ENCODE data around the gene ZNF611.
"Not testable (repeated sequence)": the region's sequence is repeated elsewhere in the genome, so short reads cannot be mapped to it uniquely, and the experiment has no call there.

ZNF611 gene

DNA sequence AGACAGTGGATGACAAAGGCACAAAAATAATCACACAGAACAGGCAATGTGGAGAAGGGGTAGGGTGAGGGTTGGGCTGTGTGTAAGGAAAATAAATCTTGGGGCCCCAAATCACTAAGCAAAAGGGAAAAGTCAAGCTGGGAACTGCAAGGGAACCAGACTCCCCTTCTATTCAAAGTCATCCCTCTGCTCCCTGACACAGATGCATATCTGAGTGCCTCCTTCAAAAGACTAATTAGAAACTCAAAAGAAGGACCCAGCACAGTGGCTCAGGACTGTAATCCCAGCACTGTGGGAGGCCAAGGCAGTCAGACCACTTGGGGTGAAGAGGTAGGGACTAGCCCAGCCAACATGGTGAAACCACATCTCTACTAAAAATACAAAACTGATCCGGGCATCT lies 18.3 kb downstream of the ZNF611 start:
- DNase-seq: no peak

GRCh38 chr19:52715902-52716301 lies 18.9 kb downstream of the ZNF611 start:
- not testable (repeated sequence) for DNase-seq

- DNase-seq: not testable (repeated sequence)
Measured at GRCh38 chr19:52715330-52715729, 19.5 kb downstream of the ZNF611 start.

DNA sequence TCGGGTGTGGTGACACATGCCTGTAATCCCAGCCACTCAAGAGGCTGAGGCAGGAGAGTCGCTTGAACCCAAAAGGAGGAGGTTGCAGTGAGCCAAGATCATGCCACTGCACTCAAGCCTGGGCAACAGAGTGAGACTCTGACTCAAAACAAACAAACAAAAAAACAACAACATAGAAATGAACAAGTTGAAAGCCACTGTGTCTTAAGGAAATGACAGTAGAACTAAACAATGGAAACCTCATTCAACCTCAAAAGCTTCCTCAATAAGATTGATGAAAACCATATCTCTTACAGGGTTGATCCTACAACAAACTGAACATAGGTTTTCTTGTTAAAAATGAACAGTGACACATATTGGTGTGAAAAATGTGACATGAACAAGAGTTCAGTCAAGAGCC lies 21.8 kb downstream of the ZNF611 start:
- not testable (repeated sequence) for DNase-seq

- not testable (repeated sequence) for DNase-seq
Measured at GRCh38 chr19:52711661-52712060, 23.2 kb downstream of the ZNF611 start.

GRCh38 chr19:52710538-52710937 lies 24.3 kb downstream of the ZNF611 start:
- no peak for DNase-seq

GRCh38 chr19:52705615-52706014 lies 29.2 kb downstream of the ZNF611 start:
- DNase-seq: not testable (repeated sequence)

- no peak for DNase-seq
Measured at GRCh38 chr19:52703917-52704316, 30.9 kb downstream of the ZNF611 start.

- no peak for DNase-seq
Measured at GRCh38 chr19:52700673-52701072, 34.2 kb downstream of the ZNF611 start.

DNA sequence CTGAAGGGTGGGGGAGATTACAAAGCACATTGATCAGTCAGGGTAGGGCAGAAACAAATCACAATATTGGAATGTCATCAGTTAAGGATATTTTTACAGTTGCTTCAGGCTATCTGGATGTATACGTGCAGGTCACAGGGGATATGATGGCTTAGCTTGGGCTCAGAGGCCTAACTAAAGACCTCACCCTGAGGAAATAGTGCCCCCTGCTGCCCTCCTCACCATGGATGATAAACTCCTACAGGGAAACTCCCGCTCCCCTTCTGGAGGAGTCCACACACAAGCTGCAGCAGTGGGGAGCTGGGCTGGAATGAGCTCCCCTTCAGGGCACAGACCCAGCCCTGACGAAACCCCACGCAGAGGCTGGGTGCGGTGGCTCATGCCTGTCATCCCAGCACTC lies 35.3 kb downstream of the ZNF611 start:
- DNase-seq: not testable (repeated sequence)

DNA sequence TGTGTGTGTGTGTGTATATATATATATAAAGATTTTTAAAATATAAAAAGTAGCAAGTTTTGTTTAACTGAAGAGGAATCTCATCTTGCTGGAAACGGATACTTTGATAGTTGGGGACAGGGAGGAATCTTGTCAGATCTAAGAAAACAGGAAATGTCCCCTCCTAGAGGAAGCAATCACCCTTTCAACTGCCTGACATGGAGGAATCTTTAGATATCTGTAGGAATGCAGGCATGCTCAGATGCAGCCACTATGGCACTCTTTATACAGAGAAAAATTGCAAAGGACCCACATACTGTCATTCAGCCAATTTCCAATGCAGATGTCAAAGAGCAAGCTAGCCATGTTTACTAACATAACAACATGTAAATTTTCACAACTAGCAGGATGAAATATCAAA lies 38.8 kb downstream of the ZNF611 start:
- no peak for DNase-seq

- no peak for DNase-seq
Measured at GRCh38 chr19:52694921-52695320, 39.9 kb downstream of the ZNF611 start.

DNA sequence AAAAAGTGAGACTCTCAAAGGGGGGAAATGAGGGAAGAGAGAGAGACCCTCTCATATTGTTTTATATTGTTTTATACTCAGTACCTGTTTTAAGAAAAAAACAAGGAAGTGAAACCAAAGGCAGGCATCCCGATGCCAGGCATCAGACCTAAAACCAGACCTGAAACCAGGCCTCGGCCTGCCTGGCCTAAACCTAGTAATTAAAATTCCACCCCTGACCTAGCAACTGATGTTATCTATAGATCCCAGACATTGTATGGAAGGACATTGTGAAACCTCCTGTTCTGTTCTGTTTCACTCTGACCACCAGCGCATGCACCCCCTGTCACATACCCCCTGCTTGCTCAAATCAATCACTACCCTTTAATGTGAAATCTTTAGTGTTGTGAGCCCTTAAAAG lies 40.6 kb downstream of the ZNF611 start:
- DNase-seq: not testable (repeated sequence)

DNA sequence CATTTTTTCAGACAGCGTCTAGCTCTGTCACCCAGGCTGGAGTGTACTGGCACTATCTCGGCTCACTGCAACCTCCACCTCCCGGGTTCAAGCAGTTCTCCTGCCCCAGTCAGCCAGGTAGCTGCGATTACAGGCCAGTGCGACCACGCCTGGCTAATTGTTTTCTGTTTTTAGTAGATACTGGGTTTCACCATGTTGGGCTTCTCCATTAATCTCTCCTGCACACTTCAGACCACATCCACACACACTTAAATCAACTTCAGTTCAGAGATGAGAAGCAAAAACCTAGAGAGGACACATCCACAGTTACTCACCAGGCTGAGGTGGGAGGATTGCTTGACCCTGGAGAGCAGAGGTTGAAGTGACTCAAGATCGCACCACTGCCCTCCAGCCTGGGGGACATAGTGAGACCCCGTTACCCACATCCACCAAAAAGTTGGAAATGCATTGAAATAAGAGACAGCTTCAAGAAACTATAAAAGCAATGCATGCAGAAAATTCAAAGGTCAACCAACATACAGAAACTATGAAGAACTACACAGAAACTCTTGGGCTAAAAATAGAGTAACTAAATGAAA lies 42.3 kb downstream of the ZNF611 start:
- no peak for DNase-seq

DNA sequence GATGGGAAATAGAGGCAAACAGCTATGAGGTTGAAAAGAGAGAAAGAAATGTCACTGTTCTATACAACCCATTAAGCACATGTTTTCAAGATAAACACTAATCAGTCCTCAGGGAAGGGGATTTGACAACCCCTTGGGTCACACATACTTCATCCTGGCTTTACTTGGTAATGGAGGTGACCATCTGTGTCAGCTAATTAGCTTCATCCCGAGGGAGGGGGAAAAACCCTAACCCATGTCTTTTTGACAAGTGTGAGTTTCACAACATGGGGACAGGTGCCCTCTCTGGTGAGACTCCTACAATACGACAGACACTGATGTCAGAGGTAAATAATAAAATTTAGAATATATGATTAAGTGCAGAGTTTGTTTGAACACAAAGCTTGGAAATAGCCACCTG lies 43.1 kb downstream of the ZNF611 start:
- DNase-seq: no peak

- DNase-seq: no peak
Measured at GRCh38 chr19:52691215-52691610, 43.6 kb downstream of the ZNF611 start.

- DNase-seq: peak; percentile 85
Measured at GRCh38 chr19:52690369-52691214, 44.3 kb downstream of the ZNF611 start.

DNA sequence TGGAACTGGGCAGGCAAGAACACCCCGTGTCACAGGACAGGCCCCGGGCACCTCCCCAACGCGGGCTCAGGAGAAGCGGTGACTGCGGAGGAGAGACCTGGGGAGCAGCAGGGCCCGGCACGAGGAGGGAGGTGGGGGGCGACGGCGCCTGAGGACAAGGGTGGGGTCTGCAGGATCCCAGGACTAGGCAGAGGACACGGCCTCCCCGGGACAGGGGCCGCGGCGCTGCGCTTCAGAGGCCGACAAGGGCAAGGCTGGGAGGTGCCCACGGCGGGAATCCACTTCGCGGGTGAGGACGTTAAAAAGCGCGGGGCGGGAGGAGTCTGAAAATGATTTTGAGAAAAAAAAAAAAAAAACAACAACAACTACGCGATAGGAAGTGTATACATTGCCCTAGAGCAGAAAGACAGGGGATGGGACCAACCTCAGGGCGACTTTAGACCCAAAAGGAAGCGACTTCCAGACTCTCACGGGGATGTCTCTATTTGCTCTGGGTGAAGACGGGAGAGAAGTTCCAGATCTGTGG lies 44.9 kb downstream of the ZNF611 start:
- DNase-seq: peak; percentile 84

- peak; percentile 44 for DNase-seq
Measured at GRCh38 chr19:52688925-52689796, 45.7 kb downstream of the ZNF611 start.

DNA sequence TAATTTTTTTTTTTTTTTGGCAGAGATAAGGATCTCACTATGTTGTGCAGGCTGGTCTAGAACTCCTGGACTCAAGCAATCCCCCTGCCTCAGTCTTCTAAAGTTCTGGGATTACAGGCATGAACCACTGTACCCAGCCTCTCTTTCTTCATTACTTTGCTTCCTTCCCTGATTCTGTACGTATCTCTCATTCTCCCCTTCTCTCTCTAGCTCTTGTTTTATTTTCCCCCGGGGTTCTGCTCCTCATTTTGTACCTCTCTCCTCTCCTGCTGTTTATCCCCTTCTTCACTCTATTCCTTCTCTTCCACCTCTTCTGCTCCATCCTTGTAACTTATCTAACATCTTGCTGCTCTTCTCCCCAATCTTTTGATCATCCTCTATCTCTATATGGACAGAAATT lies 46.5 kb downstream of the ZNF611 start:
- DNase-seq: no peak

- DNase-seq: no peak
Measured at GRCh38 chr19:52687684-52688083, 47.2 kb downstream of the ZNF611 start.

GRCh38 chr19:52685811-52686210 lies 49.0 kb downstream of the ZNF611 start:
- no peak for DNase-seq

DNA sequence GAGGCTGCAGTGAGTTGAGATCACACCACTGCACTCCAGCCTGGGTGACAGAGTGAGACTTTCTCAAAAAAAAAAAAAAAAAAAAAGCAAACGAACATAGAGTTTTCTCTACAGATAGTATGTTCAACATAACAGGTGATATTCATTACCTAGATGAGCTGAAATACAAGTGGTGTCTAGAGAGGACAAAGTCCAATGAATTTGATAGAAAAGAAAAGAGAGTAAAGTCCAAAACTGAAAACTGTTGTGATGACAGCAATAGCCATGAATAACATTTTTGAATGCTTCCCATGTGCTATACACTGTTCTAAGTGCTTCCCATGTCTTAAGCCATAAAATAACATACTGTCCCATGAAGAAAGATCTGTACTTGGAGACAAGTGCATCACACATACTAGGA lies 53.6 kb downstream of the ZNF611 start:
- not testable (repeated sequence) for DNase-seq
